Heart left ventricle (tissue), 16 donors: Measurements from ENCODE around the gene CLEC16A. TPM values are rescaled to one million over a fixed set of nuclear protein-coding genes. Genes with fewer than 3 reads are reported as not detected.

Experiments
- ATAC-seq, 4 donors: fragments of 200-7000 bp; cut with Tn5 transposase; one replicate each; pipeline ENCODE4 v1.9.1; 2020 to 2022; ENCODE audit warnings: moderate library complexity in 4 of 4, mild to moderate bottlenecking in 3 of 4, moderate number of reproducible peaks in 1 of 4
- DNase-seq, 5 donors: peaks; one replicate each; pipeline ENCODE4 v3.0.0-alpha.2; 2020
- H3K27ac ChIP-seq, 12 donors: fragments of 200-600 bp; sonication (generic) in 4 of 12; one replicate each; pipeline versions ENCODE4 v1.5.0 to v1.8.0; 2016 to 2022; ENCODE audit warnings: mild to moderate bottlenecking in 2 of 12
- H3K27me3 ChIP-seq, 9 donors: fragments of 200-600 bp; sonication (generic) in 2 of 9; one replicate each; pipeline versions ENCODE4 v1.5.1 to v1.8.0; 2016 to 2022; ENCODE audit warnings: mild to moderate bottlenecking in 3 of 9
- H3K36me3 ChIP-seq, 9 donors: fragments of 200-600 bp; sonication (generic) in 2 of 9; one replicate each; pipeline versions ENCODE4 v1.5.0 to v1.8.0; 2018 to 2022; ENCODE audit warnings: mild to moderate bottlenecking in 2 of 9
- H3K4me1 ChIP-seq, 12 donors: fragments of 200-600 bp; sonication (generic) in 4 of 12; one replicate each; pipeline versions ENCODE4 v1.5.0 to v1.8.0; 2016 to 2022; ENCODE audit warnings: mild to moderate bottlenecking in 3 of 12
- H3K4me3 ChIP-seq, 12 donors: fragments of 200-600 bp; sonication (generic) in 4 of 12; one replicate each; pipeline versions ENCODE4 v1.5.0 to v1.8.0; 2017 to 2022; ENCODE audit warnings: mild to moderate bottlenecking in 9 of 12, moderate library complexity in 4 of 12
- H3K9me3 ChIP-seq, 12 donors: fragments of 200-600 bp; sonication (generic) in 4 of 12; one replicate each; pipeline versions ENCODE4 v1.5.0 to v1.8.0; 2016 to 2022; ENCODE audit warnings: mild to moderate bottlenecking in 1 of 12
- POLR2A ChIP-seq, 2 donors: fragments of 450-650 bp; IDR thresholded peaks; one replicate each; pipeline ENCODE4 v1.6.1; 2017; ENCODE audit warnings: antibody characterized with exemption in 2 of 2, mild to moderate bottlenecking in 2 of 2, moderate library complexity in 2 of 2
- WGBS, 4 donors: extraction: QIAGEN DNeasy Blood & Tissue Kit in 2 of 4; methylation state at CpG; one replicate each; pipeline versions ENCODE4 v1.1.5 to v1.1.7; 2013 to 2018; 5-methylcytosine and 5-hydroxymethylcytosine counted together
- intact Hi-C, 10 donors: fragments of 100-400 bp; cut with DNase I; formaldehyde crosslinking; loops; one replicate each; pipeline versions ENCODE4 v1.11.1 to v1.14.2; 2022
- polyA plus RNA-seq, 2 donors: library from polyadenylated mRNA; stranded (reverse); fragments of 200-250 nt; gene quantifications; one replicate each; pipeline ENCODE4 v1.2.3, GENCODE V29; 2013
- total RNA-seq, 9 donors: library from RNA; depleted of rRNA in 2 of 9; stranded (reverse); fragments of >200 nt in 2 of 9; fragmentation: NEBNext Ultra II Directional in 3 of 9; extraction: Animal tissue kit (Norgen Biotek cat#: 25700) in 3 of 9; gene quantifications; one replicate each; pipeline versions ENCODE4 v1.1.0 to v1.2.4, GENCODE V29; 2016 to 2023
- TF ChIP-seq, protein P1 (sequence below), 12 donors: fragments of 200-600 bp; sonication (generic) in 4 of 12; IDR thresholded peaks; one replicate each; pipeline versions ENCODE4 v1.5.0 to v1.8.0; 2018 to 2022; ENCODE audit warnings: antibody characterized with exemption in 12 of 12, mild to moderate bottlenecking in 5 of 12
- donor health status: ischemic (EF 13 %, LVEDD 7.1; RV severe dilation, severe dysfunction).
- donor health status: healthy with polysubstance abuse.
- donor health status: DM: no; HTN: yes; CAD: no.
- donor health status: DM: no; HTN: no; CAD: no.
- donor health status: ischemic (EF 25% LVEDD 6.9; RV normal size, moderate dysfunction).
- donor health status: ischemic (EF 25% LVEDD 5.7; RV mildly dilated, moderate dysfunction).
- donor health status: healthy.
- donor health status: DM: yes; HTN: yes; CAD: no.
- donor health status: ischemic (EF 35%, LVEDD 5.7; RV mildly dilated, moderate dysfunction).
- donor health status: nonischemic (EF 11% LVEDD 7.7; RV severe dilation, severe dysfunction).
- donor health status: DM: yes; HTN: yes; CAD: no.
- donor health status: PGD.
- donor health status: ischemic (EF 29% LVEDD 5.4; RV normal size, mild dysfunction).
- donor health status: nonischemic (EF 23%, LVEDD 6.1; RV moderate dilation, normal function).

The CLEC16A gene
- total and polyA plus RNA-seq, 11 donors, result 13.8 to 41.1 (median 23.7) TPM

DNA sequence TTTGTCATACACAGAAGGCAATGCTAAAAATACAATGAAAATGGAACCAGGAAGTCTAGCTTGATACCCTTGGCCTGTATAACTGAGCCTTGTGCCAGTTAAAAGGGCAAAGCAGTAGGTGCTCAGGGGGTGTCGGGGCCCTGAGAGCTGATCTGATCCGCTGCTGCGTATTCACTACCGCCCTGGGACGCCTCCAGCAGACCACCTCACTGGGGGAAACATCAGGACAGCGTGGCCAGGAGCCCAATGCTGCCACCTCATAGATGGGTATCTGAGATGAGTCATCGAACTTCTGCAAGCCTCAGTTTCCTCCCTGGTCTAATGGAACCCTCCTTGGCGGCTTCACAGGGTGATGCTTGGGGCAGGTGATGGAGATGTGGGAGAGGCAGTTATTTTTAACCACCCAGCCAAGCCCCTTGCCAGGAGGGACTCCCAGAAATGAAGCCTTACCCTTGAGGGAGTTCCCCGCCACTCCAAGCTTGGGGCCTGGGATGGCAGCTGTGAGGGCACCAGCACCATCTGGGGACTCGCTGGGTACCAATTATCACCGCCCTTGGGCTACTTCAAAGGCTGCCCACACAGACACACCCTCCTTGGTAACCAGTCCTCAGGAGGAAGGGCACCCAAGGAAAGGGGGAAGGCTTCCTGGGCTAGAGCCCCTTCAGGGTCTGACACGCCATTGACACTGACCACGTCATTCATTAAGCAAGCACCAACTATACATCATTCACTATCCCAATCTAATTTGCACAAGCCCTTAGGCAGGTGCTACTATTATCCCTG lies 9.8 kb upstream of the CLEC16A start:
- Histone ChIP-seq H3K36me3 (peaks cover 0 to 36% (median 8%) of the 10 kb centered on the region in 9 donors), H3K9me3 (no peaks in the 10 kb centered on the region), H3K4me3 (no peak overlapping the region), H3K4me1 (peaks cover 15 to 93% (median 76%) of the 10 kb centered on the region in 12 donors), H3K27me3 (no peaks in the 10 kb centered on the region), H3K27ac (peak overlapping the region in 7 of 12 donors; percentile 13 to 47 (median 29))
- ATAC-seq (no peak), DNase-seq (no peak)
- intact Hi-C loops, result no loop called here
- 90 to 95% (median 93%) methylated on average over 12 to 13 of the region's 13 CpGs for WGBS, 4 donors
- TF ChIP-seq, protein P1, sequence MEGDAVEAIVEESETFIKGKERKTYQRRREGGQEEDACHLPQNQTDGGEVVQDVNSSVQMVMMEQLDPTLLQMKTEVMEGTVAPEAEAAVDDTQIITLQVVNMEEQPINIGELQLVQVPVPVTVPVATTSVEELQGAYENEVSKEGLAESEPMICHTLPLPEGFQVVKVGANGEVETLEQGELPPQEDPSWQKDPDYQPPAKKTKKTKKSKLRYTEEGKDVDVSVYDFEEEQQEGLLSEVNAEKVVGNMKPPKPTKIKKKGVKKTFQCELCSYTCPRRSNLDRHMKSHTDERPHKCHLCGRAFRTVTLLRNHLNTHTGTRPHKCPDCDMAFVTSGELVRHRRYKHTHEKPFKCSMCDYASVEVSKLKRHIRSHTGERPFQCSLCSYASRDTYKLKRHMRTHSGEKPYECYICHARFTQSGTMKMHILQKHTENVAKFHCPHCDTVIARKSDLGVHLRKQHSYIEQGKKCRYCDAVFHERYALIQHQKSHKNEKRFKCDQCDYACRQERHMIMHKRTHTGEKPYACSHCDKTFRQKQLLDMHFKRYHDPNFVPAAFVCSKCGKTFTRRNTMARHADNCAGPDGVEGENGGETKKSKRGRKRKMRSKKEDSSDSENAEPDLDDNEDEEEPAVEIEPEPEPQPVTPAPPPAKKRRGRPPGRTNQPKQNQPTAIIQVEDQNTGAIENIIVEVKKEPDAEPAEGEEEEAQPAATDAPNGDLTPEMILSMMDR (IDR thresholded peaks at IDR 0.05), result no peak
- no peak for TF ChIP-seq POLR2A (IDR thresholded peaks at IDR 0.05)

DNA sequence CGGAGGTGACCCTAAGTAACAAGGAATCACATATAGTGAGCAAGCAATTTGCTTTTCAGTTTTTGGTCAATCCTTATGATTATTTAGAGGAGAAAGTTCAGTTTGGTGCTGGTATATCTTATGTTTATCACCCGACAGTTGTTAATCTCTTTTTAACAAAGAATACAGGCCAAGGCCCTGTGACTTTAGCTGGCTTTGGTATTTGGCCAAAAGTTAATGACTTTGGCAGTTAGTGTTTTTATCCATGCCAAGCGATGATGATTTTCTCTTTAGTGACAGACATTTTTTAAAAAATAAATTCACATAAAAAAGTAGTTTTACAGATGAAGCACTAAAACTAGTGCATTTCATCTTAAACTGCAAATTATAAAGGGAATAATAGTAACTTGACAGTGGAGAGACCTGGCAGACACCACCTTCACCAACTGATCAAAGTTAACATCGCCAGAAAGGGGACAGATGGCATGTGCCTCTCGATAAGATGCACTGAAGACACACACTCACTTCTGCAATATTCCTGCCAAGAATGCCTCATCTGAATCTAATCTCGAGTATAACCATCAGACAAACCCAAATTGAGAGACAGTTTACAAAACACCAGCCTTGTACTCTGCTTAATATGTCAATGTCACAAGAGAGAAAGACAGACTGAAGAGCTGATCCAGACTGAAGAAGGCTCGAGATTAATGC lies 9.0 kb upstream of the CLEC16A start:
- TF ChIP-seq, protein P1 (IDR thresholded peaks at IDR 0.05), result no peak
- no peak for TF ChIP-seq POLR2A (IDR thresholded peaks at IDR 0.05)
- ATAC-seq, result no peak
- WGBS, 4 donors, result 27 to 34% (median 31%) methylated on average over 7 of the region's 7 CpGs
- Histone ChIP-seq H3K27ac (peak overlapping the region in 8 of 12 donors; percentile 1 to 47 (median 28)), H3K27me3 (no peaks in the 10 kb centered on the region), H3K4me3 (no peak overlapping the region), H3K4me1 (peaks cover 15 to 93% (median 77%) of the 10 kb centered on the region in 12 donors), H3K36me3 (peaks cover 0 to 36% (median 6%) of the 10 kb centered on the region in 9 donors), H3K9me3 (no peaks in the 10 kb centered on the region)
- intact Hi-C loops, result no loop called here
- no peak for DNase-seq

DNA sequence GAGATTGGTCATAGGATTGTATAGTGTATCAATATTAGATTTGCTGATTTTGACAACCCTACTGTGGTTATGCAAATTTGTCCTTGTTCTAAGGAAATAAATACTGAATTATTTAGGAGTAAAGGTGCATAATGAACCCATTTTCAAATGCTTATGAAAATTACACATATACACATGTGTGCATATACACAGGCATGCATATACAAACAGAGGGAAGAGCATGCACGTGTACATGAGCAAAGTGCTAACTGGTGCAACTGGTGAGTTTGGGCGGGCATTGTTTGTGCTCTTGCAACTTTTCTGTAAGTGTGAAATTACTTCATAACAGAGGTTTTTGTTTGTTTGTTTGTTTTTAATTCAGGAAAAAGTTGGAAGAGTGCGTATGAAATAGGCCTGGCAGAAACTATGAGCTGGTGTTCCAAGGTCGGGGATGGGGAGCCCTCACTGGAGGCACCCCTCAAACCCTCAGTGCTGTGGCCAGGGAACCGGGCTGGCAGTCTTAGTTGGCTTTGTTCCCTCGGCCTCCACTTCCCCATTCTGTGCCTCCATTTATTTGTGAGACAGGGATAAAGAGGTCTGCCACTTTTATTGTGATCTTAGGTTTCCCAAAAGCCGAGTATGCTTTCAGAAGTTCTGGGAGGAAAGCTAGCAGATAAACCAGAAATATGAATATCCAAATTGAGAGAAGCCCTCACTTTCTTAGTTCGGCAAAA lies 7.9 kb upstream of the CLEC16A start:
- Histone ChIP-seq H3K4me3 (no peak overlapping the region), H3K4me1 (peaks cover 15 to 93% (median 81%) of the 10 kb centered on the region in 12 donors), H3K36me3 (peaks cover 0 to 27% (median 6%) of the 10 kb centered on the region in 9 donors), H3K27me3 (no peaks in the 10 kb centered on the region), H3K9me3 (no peaks in the 10 kb centered on the region), H3K27ac (peak overlapping the region in 9 of 12 donors; percentile 57 to 96 (median 75))
- WGBS, 4 donors, result 59 to 76% (median 66%) methylated on average over 8 of the region's 8 CpGs
- TF ChIP-seq POLR2A (IDR thresholded peaks at IDR 0.05), result no peak
- TF ChIP-seq, protein P1 (IDR thresholded peaks at IDR 0.05), result no peak
- DNase-seq (no peak), ATAC-seq (no peak)
- intact Hi-C loops, result no loop called here
